Activated CD8-positive, alpha-beta T cell treated with anti-CD3 and anti-CD28 coated beads for 36 hours (primary cell): ENCODE measurements around the gene FAM120A. TPM values are rescaled to one million over a fixed set of nuclear protein-coding genes. Genes with fewer than 3 reads are reported as not detected.

Experiments
- ATAC-seq: fragments of 200-7000 bp; cut with Tn5 transposase; one replicate; pipeline ENCODE4 v1.10.0; 2021; ENCODE audit warnings: mild to moderate bottlenecking, moderate library complexity
- CTCF ChIA-PET: fragments of 350-600 bp; sonication (Branson Sonifier 250); formaldehyde crosslinking; loops from one replicate; lab custom pipeline; 2021; ENCODE audit warnings: antibody characterized with exemption; lab: Charles Lee
- POLR2A ChIA-PET: fragments of 350-600 bp; sonication (Branson Sonifier 250); formaldehyde crosslinking; loops from one replicate; lab custom pipeline; 2021; ENCODE audit warnings: antibody characterized with exemption; lab: Charles Lee
- DNase-seq: peaks from one replicate; pipeline ENCODE4 v3.0.0-alpha.2; 2020
- H3K27ac Mint-ChIP-seq: one replicate; pipeline ENCODE4 v1.8.0; 2021; ENCODE audit warnings: mild to moderate bottlenecking, mixed read lengths
- H3K27me3 Mint-ChIP-seq: one replicate; pipeline ENCODE4 v1.8.0; 2021; ENCODE audit warnings: mixed read lengths
- H3K36me3 Mint-ChIP-seq: one replicate; pipeline ENCODE4 v1.8.0; 2021; ENCODE audit warnings: low read depth, mixed read lengths
- H3K4me1 Mint-ChIP-seq: one replicate; pipeline ENCODE4 v1.8.0; 2021; ENCODE audit warnings: low read depth, mixed read lengths
- H3K4me3 Mint-ChIP-seq: one replicate; pipeline ENCODE4 v1.8.0; 2021; ENCODE audit warnings: mild to moderate bottlenecking, moderate library complexity, mixed read lengths
- H3K9me3 Mint-ChIP-seq: one replicate; pipeline ENCODE4 v1.8.0; 2021; ENCODE audit warnings: mixed read lengths
- intact Hi-C: fragments of 100-400 bp; cut with micrococcal nuclease; formaldehyde crosslinking; loops from one replicate; pipeline ENCODE4 v1.10.0; 2022
- total RNA-seq, 2 experiments: library from RNA; stranded (reverse); gene quantifications; one replicate each; pipeline ENCODE4 v1.2.3, GENCODE V29; 2021
- TF ChIP-seq, protein P1 (sequence below): fragments of 200-600 bp; IDR thresholded peaks from one replicate; pipeline ENCODE4 v1.8.0; 2022; ENCODE audit warnings: antibody characterized with exemption, mild to moderate bottlenecking

Gene FAM120A
- total RNA-seq, 2 experiments from 2014 or later, result 121 to 125 TPM

DNA sequence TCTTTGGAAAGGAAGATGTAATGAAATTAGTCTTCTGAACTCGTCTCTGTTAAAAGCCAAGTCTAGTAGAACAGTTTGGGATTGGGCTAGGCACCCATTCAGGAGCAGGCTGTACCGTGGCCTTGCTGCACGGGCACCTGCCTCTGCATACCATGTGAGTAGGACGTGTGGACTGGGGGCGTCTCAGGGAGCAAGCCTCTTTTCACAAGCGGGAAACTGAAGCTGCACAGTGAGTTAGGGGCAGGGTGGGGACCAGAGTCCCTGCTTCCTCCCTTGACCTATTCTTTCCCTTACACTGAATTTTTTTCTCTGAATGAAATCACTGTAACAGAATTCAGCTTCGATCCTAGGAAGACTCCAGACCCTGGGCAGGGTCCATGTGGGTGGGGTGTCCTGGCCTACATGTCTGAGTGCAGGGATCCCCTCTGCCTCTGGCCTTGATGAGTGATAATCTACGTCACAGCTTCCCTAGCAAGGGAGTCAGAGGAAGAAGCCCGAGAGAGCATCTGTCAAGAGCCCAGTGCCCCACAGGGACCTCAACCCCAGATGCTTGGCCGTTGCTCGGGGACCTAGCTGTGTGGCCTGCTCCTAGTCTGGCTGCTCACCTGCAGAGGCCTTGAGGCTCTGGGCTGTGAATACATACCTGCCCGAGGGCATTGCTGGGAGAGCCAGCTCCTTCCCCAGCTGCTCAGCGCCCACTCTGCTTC lies 140.0 kb downstream of the FAM120A start:
- ATAC-seq (no peak), DNase-seq (no peak)
- Mint-ChIP-seq H3K27me3 (no peaks in the 10 kb centered on the region), H3K27ac (no peak overlapping the region), H3K4me1 (peaks cover 46% of the 10 kb centered on the region), H3K9me3 (no peaks in the 10 kb centered on the region), H3K36me3 (no peaks in the 10 kb centered on the region), H3K4me3 (no peak overlapping the region)
- CTCF ChIA-PET, result no interaction called here
- POLR2A ChIA-PET, result no interaction called here
- TF ChIP-seq, protein P1, sequence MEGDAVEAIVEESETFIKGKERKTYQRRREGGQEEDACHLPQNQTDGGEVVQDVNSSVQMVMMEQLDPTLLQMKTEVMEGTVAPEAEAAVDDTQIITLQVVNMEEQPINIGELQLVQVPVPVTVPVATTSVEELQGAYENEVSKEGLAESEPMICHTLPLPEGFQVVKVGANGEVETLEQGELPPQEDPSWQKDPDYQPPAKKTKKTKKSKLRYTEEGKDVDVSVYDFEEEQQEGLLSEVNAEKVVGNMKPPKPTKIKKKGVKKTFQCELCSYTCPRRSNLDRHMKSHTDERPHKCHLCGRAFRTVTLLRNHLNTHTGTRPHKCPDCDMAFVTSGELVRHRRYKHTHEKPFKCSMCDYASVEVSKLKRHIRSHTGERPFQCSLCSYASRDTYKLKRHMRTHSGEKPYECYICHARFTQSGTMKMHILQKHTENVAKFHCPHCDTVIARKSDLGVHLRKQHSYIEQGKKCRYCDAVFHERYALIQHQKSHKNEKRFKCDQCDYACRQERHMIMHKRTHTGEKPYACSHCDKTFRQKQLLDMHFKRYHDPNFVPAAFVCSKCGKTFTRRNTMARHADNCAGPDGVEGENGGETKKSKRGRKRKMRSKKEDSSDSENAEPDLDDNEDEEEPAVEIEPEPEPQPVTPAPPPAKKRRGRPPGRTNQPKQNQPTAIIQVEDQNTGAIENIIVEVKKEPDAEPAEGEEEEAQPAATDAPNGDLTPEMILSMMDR, result no peak
- intact Hi-C loops, result no loop called here

DNA sequence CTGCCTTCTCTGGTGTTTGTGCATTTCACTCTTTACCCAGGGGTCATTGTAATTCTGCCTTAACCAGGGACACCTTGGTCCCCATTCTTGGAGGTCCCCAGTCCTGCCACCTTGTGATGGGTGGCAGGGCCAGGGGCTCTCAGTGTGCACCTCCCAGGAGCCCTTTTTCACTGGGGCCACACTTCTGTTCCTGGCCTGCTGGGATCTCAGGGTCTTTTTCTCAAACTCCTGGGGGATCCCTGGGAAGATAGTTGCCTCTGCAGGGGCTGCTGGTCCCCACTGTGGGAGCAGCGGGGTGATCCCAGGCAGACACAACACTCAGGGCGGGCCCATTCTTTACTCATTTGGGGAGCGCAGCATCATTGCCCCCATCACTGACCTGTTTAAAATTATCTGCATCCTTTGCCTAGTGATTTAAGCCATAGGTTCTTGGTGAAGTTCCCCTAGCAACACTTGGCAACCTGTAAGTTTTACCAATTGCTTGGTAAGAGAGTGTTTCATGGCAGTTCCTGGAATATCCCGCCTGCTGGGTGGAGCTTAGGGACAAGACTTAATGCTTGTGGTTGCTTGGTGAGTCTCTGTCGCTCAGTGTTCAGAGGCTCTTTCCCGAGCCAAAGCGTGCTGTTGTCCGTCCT lies 140.6 kb downstream of the FAM120A start:
- ATAC-seq, result no peak
- H3K4me3 Mint-ChIP-seq, result no peak overlapping the region
- DNase-seq, result no peak
- H3K9me3 Mint-ChIP-seq, result no peaks in the 10 kb centered on the region
- intact Hi-C loops, result no loop called here
- ChIA-PET POLR2A (interaction anchor here (0.8 kb wide), 1 partner anchor 12 kb away, joined by 4 read pairs; no protein-coding TSS in a partner anchor), CTCF (interaction anchor here (1.7 kb wide), 1 partner anchor 26 kb away, joined by 5 read pairs; no protein-coding TSS in a partner anchor)
- TF ChIP-seq, protein P1, result peak; percentile 21
- H3K36me3 Mint-ChIP-seq, result no peaks in the 10 kb centered on the region
- H3K27me3 Mint-ChIP-seq, result no peaks in the 10 kb centered on the region
- peaks cover 41% of the 10 kb centered on the region for H3K4me1 Mint-ChIP-seq
- no peak overlapping the region for H3K27ac Mint-ChIP-seq

DNA sequence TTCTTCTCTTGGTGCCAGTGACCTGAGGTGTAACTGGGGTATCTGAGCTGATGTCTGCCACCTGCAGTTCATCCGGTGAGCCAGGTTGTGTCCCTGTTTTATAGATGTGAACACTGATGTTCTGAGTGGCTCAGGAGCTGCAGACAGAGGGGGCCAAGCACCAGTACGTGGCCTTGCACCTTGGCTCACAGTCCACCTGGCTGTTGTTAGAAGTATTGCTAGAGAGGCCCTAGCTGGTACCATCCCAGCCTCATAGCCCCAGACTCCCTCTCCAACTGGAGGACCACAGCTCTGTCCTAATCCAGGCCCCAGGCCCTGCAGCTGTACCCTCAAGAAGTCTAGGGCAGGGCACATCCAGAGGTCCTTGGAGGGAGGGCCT lies 141.1 kb downstream of the FAM120A start:
- Mint-ChIP-seq H3K27ac (peak overlapping the region; percentile 17), H3K9me3 (no peaks in the 10 kb centered on the region), H3K36me3 (no peaks in the 10 kb centered on the region), H3K4me3 (no peak overlapping the region), H3K27me3 (no peaks in the 10 kb centered on the region), H3K4me1 (peaks cover 45% of the 10 kb centered on the region)
- DNase-seq (no peak), ATAC-seq (peak; percentile 71)
- intact Hi-C loops, result no loop called here
- TF ChIP-seq, protein P1, result no peak
- ChIA-PET CTCF (interaction anchor here (1.7 kb wide), 1 partner anchor 27 kb away, joined by 5 read pairs; no protein-coding TSS in a partner anchor), POLR2A (interaction anchor here (0.8 kb wide), 1 partner anchor 12 kb away, joined by 4 read pairs; no protein-coding TSS in a partner anchor)

DNA sequence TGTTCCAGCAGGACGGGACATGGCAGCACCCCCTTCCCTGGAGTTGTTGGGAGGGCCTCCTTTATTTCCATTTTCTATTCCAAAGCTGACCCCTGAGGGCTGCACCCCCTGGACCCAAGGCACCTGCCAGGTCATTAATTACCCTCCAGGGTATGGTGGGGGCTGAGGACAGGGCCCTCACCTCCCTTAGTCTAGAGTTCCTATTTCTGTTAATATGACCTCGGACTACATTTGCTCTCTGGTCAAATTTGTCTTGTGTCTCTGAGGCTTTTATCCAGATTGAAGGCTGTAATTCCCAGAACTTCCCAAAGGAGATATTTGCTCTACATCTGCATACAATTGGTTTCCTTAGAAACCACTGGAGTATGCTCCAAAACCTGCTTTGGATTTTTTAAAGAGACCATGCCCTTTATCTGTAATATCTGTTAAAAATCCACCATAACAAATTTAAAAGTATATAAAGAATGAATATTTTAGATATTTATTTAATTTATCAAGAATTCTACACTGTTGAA lies 141.7 kb downstream of the FAM120A start:
- no peak overlapping the region for H3K4me3 Mint-ChIP-seq
- H3K27me3 Mint-ChIP-seq, result no peaks in the 10 kb centered on the region
- TF ChIP-seq, protein P1, result no peak
- no peak for DNase-seq
- POLR2A ChIA-PET, result interaction anchor here (0.8 kb wide), 1 partner anchor 13 kb away, joined by 4 read pairs; no protein-coding TSS in a partner anchor
- H3K9me3 Mint-ChIP-seq, result no peaks in the 10 kb centered on the region
- CTCF ChIA-PET, result interaction anchor here (0.8 to 1.7 kb wide), 2 partner anchors 27 to 119 kb away, joined by 3 to 5 read pairs; no protein-coding TSS in a partner anchor
- intact Hi-C loops, result no loop called here
- no peak for ATAC-seq
- H3K4me1 Mint-ChIP-seq, result peaks cover 47% of the 10 kb centered on the region
- H3K27ac Mint-ChIP-seq, result no peak overlapping the region
- H3K36me3 Mint-ChIP-seq, result no peaks in the 10 kb centered on the region
